HG03342 (cell line): ENCODE measurements around the gene CPA4.

Experiments
- ATAC-seq: cut with Tn5 transposase; IDR thresholded peaks from one replicate; pipeline ENCODE4 v1.9.1; 2021; ENCODE audit warnings: mild to moderate bottlenecking, moderate library complexity; ENCODE audit not compliant: unreplicated experiment

Gene CPA4

GRCh38 chr7:130342701-130343380, 49.9 kb downstream of the CPA4 start:
- ATAC-seq = no peak

- no peak for ATAC-seq
These were observed 51.4 kb downstream of the CPA4 start, which contains the start of gene CPA5 for GRCh38 chr7:130344271-130344866. TSS of gene CPA5 (plus strand) at chr7:130344816. CDS start at chr7:130346486, 1,670 bp downstream.

DNA sequence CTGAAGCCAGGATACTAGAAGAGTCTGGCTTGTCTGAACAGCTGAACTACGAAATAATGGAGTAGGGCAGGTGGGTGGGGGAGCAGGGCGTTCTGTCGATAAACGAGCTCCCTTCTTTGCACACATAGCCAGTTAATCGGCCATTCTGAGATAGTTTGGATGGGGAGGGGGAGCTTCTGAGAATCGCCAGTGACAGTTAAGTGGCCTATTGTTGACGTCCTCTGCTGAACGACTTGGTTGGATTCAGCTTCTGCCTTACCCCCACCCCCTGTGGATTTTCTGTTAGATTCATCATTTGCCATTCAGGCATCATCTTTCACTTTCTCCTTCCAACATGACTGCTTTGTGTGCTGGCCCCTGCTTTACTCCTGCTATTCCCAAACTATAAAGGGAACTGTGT, 52.2 kb downstream of the CPA4 start:
- ATAC-seq = no peak

- ATAC-seq = no peak
These were observed 52.8 kb downstream of the CPA4 start for GRCh38 chr7:130345725-130346124.

DNA sequence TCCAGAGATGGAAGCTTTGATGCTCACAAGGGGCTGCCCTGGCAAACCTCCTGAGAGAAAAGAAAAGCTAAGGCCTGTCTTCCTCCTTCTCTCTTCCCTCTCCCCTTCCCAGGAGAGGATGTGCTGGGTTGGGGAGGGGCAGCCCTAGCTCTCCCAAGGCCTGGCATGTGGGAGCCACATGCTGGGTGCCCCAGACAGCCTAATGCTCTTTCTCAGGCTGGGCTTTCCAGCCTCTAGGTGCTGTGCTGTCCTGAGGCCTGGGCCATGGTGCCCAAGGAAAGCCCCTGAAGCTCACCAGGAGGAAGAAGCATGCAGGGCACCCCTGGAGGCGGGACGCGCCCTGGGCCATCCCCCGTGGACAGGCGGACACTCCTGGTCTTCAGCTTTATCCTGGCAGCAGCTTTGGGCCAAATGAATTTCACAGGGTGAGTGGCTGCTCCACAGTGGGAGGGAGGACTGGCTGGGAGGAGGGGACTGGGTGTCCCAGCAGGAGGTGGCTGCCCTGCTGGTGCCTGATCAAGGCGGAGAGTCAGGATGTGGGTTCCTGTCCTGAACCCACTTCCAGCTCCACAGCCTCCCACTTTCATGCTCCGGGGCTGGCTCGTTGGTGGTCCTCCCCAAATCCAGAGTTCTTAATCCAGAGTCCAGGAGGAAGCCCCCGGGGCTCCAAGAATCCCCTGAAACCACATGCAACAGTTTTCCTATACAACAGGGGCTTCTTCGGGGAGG, 53.4 kb downstream of the CPA4 start:
- no peak for ATAC-seq

DNA sequence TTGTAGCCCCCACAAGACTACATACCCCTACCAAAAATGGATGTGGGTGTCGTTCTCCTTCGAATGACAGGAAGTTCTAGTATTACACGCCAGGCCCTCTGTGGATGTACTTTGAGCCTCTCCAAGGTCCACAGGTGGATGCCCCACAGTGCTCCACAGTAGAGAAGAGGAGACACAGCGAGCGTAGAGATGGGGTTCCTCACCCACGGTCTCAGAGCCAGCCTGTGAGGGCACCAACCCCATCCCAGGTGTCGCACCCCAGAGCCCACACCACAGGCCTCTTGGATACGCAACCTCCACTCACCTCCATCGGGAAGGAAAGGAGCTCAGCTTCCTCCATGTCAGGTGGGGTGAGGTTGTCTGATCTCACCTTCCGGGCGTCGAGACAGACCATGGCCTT, 54.0 kb downstream of the CPA4 start:
- ATAC-seq = no peak

- ATAC-seq = no peak
These were observed 57.2 kb downstream of the CPA4 start for GRCh38 chr7:130349911-130350782.

DNA sequence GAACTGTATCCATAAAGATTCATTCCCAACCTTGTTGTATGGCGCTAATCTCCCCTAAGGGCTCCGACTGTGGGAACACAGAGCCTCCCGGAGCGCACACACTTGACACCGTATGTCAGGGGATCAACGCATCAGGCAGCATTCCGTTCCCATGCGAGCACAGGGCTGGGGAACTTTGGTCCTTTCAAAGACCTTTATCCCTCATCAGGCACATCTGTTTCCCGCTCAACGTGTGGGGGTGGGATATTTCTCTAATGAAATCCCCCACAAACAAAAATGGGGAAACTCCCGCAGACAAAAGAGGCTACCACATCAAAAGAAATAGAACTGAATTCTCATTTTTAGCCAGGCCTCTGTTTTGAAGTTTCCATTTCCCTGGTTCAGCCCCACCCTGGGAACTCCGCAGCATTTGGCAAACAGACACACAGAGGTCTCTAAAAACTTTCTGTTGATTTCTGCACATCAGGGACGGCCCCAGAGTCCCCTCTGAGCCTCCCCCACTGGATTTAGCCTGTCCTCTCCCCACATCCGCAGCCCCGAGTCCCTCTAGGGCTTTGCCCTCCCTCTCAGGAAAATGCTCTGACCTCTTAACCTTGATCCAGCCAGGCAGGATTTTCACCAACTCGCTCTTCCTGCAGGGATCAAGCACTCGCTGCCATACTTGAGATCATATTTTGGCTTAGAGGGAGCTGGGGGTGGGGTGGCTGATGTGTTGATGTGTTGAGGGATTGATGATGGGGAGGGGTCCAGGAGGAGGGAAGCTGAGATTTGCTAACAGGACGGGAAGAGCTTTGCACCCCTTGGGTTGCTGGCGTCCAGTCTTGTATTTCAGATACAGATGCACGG, 58.2 kb downstream of the CPA4 start:
- no peak for ATAC-seq

DNA sequence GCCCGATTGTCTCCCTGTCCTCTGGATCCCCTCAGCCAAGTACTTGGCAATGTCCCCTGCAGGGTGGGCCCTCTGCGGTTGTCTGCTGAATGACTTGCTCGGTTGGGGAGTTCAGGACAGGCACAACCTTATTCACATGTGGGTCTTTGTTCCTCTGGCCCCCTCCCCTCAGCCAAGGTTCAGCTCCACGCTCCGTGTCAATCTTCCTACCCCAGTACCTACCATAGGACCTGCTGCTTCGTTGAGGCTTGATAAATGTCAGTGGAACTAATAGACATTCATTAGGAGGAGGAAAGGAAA, 58.8 kb downstream of the CPA4 start:
- ATAC-seq = no peak

DNA sequence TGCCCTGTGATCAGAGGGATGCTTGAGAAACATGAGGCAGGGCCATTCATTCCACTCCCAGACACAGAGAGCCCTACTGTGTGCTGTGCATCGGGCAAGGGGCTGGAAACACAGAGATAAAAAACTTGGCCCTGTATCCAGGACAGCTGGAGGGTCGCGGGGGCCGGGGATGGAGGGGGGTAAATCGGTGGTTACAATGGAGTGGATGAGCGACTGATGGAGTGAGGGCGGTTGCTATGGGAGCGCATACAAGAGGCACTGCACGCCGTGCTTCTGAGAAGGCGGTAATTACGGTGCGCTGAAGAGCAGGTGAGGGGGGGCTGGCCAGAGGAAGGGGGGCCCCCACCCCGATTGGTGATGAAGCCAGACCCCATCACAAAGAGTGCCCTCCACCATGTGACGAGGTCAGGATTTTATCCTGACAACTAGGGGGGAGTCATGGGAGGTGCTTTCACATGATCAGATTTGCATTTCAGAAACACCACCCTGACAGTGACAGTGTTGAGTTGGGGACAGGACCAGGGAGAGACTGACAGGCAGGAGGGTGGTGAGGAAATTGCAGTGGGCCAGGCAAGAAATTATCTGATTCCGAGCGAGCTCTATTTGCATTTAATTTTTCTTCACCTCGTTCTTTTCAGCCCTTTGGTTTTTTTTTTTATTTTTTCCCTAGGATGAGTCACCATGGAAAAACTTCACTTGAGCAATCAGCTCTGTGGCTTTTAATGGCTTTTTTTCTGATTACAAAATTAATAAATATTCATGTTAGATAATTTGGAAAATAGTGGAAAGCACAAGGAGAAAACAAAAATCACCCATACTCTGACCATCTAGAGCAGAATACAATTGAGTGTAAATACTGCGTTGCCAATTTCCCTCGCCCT, 59.5 kb downstream of the CPA4 start:
- ATAC-seq = no peak

GRCh38 chr7:130353196-130353595, 60.2 kb downstream of the CPA4 start:
- ATAC-seq = no peak

DNA sequence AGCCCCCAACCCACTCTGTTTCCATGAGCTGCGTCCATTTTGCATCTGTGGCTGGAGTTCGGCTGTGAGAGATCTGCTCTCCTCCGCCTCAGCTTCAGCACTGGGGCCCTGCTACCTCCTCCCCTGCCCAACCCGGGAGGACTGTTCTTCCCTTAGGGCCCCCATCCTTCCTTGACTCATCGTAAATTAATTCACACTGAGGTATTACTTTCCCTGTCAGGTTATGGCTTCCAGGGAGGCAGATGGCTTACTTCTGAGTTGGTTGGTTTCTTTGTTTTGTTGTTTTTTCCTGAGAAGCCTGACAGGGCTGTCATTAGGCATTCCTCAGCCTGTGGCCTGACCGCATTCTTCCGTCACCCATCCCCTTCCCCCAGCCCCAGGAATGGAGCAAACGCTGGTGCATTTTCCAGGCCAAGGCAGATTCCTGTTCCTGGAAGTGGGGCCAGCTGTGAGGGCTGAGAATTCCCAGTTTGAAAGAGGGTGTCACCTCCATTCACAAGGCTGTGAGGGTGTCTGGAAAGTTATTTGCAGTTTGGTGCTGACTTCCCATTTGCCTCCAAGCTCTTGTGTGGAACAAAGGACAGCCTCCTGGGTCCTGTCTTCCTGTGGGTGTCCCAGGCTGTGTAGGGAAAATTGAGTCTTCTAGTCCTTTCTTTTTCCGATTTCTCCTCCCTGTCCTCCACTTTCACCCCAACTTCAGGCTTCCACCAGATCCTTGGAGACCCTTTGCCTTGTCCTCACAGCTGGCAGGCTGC, 63.3 kb downstream of the CPA4 start:
- no peak for ATAC-seq

- no peak for ATAC-seq
These were observed 64.1 kb downstream of the CPA4 start for GRCh38 chr7:130356876-130357611.

- ATAC-seq = no peak
These were observed 65.5 kb downstream of the CPA4 start for GRCh38 chr7:130358471-130358870.

- no peak for ATAC-seq
These were observed 66.4 kb downstream of the CPA4 start for GRCh38 chr7:130359276-130359857.

DNA sequence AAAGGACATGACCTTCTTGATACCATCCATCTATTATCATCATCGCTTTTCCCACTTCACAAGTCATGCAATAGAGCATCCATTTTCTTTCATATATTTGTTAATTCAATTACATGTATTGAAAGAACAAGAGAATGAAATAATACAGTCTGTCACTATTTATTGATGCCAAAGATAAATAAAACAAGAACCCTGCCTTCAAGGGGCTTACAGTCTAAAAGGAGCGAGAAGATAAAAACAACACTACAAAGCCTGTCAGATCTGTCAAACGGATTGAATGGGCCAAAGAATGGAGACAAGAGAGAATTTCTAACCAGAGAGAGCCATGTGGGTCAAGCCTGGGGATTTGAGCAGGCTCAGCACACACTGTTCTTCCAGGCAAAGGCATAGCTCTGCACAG, 67.6 kb downstream of the CPA4 start:
- ATAC-seq = no peak

GRCh38 chr7:130361681-130362080, 68.7 kb downstream of the CPA4 start:
- ATAC-seq = no peak
